GM08714 (cell line): ENCODE measurements around the gene BTBD7.
A peak's percentile ranks its signal among the peaks of the same experiment; 100 is the strongest.

Experiments used
- H3K4me3 ChIP-seq: fragments of 200-500 bp; sonication (Bioruptor generic); 2 replicates; pipeline ENCODE4 v1.5.1; 2014; ENCODE audit warnings: mild to moderate bottlenecking, low read length, inconsistent platforms
- ZNF274 ChIP-seq: IDR thresholded peaks from 2 replicates; pipeline ENCODE4 v1.6.1; 2012; ENCODE audit warnings: mild to moderate bottlenecking, low read depth, low read length

BTBD7 gene

GRCh38 chr14:93223565-93223964, 109.3 kb downstream of the BTBD7 start:
- H3K4me3 ChIP-seq: no peak overlapping the region
- no peak for TF ChIP-seq ZNF274

DNA sequence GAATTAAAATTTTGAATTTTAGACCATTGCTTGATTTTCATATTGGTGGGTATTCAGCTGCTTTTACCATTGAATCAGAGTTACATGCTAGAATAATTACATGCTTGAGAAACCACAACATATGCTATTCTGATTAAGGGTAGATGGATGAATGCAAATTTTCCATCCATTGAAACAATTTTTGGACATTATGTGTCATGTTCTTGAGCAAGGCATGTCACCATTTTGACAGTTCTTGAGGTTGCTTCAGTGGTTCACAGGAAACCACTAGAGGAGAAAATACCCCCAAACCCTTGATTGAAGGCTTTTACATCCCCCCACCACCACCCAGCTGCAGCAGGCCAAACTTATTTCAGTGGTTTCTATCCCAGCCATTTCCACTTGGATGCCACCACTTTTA, 112.3 kb downstream of the BTBD7 start:
- no peak for TF ChIP-seq ZNF274
- no peak overlapping the region for H3K4me3 ChIP-seq

DNA sequence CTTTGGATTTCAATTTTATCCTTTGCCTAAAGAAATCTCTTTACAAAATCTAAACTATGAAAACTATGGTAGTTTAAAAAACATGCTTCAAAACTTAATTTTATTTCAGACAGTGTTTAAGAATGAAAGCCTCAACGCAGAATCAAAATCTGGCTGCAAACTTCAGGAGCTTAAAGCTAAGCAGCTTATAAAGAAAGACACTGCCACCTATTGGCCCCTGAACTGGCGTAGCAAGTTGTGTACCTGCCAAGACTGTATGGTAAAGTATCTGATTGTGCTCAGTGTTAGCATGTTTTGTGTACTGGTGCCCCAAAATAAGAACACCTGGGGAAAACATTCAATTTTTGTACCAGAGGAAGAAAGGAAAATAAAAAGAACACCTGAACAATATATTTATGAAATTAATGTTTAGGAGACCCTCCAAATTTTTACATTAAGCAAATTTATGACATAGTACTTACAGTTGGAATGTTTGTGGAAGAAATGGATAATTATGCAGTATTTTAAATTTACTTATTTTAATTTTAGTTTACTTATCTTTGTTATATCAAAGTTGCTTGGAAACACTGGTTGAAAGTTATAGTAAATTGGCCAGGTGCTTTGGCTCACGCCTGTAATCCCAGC, 113.6 kb downstream of the BTBD7 start:
- H3K4me3 ChIP-seq: no peak overlapping the region
- no peak for TF ChIP-seq ZNF274

GRCh38 chr14:93214598-93214997, 118.2 kb downstream of the BTBD7 start:
- TF ChIP-seq ZNF274: no peak

DNA sequence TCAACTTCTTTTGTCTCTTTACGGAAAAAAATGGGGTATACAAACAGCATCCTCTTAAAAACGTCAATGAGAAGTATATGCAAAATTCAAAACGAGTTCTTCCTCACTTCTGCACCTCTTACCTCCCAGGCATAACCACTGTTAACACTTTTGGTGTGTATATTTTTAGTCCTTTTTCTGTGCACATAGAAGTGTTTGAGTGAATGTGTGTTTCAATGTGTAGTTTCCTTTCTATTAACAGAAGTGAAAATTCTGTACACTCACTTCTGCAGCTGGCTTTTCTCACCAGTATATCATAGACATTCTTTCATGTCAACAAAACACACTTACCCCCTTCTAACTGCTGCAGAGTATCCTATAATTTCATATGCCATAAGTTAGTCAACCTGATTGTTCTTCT, 120.4 kb downstream of the BTBD7 start:
- H3K4me3 ChIP-seq: no peak overlapping the region; the same call in 1 of the 2 replicates
- no peak for TF ChIP-seq ZNF274

More at GRCh38 chr14:93214598-93214997, 118.2 kb downstream of the BTBD7 start:
- no peak overlapping the region for H3K4me3 ChIP-seq

- TF ChIP-seq ZNF274: no peak
- H3K4me3 ChIP-seq: peak overlapping the region; percentile 82
Observed at GRCh38 chr14:93207468-93208308, 125.1 kb downstream of the BTBD7 start.

DNA sequence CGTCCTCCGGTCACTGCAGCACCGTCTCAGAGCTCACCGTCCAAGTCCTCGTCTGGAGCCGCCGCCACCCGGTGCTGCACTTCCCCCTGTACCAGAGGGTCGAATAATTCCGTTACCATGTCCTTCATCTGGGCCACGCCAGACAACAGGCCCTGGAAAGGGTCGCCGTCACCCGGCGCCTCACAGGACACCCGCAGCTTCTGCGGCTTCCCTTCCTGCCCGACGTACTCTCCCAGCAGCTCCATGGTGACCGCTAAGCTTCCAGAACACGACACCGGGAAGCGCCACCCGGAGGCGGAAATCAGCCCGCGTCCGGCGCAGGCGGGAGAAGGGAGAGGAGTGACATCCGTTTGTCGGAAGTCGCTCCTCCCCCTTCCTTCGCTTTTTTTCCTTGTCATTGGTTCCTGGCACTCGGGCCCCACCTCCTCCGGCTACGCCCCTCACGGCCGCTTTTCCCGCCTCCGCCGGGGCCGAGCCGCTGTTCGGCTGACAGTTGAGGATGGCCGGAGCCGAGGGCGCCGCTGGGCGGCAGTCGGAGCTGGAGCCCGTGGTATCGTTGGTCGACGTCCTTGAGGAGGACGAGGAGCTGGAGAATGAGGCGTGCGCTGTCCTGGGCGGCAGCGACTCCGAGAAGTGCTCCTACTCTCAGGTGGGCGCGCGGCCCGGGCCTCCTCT, 125.9 kb downstream of the BTBD7 start, which contains the start of the genes GON7 and UBR7:
Gene GON7 (minus strand): TSS at position 273 of the 675 bp plus-strand sequence. CDS start 28 bp downstream, at position 245.
Gene UBR7 (plus strand): TSS at position 464 of the 675 bp plus-strand sequence. CDS start 36 bp downstream, at position 500.
- peak within 1 kb of the TSS; percentile 82 for H3K4me3 ChIP-seq
- TF ChIP-seq ZNF274: no peak

DNA sequence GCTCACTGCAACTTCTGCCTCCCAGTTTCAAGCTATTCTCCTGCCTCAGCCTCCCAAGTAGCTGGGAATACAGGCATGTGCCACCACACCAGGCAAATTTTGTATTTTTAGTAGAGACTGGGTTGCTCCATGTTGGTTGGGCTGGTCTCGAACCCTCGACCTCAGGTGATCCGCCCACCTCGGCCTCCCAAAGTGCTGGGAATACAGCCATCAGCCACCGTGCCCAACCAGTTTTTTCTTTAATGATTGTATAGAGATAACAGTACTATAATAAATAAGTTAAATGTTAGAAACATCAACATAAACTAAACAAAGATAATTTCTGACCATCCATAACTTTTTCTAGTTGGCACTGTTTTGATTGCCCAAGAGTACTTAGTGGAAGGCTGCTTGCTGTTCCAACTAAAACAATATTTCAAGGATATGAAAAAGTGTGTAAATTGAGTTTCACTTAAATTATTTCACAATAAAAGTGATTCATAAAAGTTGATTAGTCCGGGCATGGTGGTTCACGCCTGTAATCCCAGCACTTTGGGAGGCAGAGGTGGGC, 131.6 kb downstream of the BTBD7 start:
- no peak overlapping the region for H3K4me3 ChIP-seq
- no peak for TF ChIP-seq ZNF274

GRCh38 chr14:93200553-93200952, 132.3 kb downstream of the BTBD7 start:
- H3K4me3 ChIP-seq: no peak overlapping the region
- no peak for TF ChIP-seq ZNF274

DNA sequence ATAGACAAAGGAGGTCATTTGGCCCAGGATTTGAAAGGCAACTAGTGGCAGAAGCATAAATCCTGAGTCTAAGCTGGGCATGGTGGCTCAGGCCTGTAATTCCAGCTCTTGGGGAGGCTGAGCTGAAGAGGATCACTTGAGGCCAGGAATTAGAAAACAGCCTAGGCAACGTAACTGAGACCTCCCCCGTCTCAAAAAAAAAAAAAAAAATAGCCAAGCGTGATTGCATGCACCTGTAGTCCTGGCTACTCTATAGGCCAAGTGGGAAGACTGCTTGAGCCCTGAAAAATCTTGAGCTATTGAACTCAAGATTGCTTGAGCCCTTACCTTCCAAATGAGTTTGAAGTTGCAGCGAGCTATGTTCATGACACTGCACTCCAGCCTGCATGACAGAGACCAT, 133.8 kb downstream of the BTBD7 start:
- no peak for TF ChIP-seq ZNF274

DNA sequence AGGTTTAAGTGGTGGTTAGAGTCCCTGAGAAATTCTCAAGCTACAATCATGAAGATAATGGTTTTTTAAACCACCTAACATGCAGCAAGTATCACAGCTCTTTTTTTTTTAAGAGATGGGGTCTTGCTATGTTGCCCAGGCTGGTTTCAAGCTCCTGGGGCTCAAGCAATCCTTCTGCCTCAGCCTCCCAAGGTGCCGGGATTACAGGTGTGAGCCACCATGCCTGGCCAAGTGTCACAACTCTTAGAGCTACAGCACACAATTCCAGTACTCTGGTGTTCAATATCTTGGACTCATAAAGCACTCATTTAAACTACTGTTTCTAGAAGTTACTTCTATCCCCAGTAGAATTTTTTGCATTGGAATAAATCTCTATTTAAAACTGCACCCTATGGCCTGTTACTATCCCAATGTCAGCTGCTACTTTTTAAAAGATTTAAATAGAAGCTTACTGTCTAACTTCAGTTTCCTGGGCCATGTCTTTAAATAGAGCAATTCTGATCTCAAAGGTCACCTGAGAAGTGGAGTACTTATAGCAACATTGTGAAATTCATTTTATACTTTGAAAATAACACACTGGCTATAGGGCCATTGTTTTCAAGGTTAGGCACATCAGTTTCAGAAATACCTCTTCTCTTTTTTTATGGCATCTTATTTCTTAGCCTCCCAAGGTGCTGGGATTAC, 137.4 kb downstream of the BTBD7 start:
- no peak overlapping the region for H3K4me3 ChIP-seq
- TF ChIP-seq ZNF274: no peak

More for the DNA sequence above, 133.8 kb downstream of the BTBD7 start:
- H3K4me3 ChIP-seq: no peak overlapping the region
